ENCODE measurements around the gene MYCBPAP. TPM values are rescaled to one million over a fixed set of nuclear protein-coding genes. Genes with fewer than 3 reads are reported as not detected.

The MYCBPAP gene
- total and polyA plus RNA-seq, 11 donors: 0.29 to 2.4 (median 0.76) TPM; not detected in 1

GRCh38 chr17:50568659-50569058, 60.4 kb downstream of the MYCBPAP start:
- no peak for DNase-seq

DNA sequence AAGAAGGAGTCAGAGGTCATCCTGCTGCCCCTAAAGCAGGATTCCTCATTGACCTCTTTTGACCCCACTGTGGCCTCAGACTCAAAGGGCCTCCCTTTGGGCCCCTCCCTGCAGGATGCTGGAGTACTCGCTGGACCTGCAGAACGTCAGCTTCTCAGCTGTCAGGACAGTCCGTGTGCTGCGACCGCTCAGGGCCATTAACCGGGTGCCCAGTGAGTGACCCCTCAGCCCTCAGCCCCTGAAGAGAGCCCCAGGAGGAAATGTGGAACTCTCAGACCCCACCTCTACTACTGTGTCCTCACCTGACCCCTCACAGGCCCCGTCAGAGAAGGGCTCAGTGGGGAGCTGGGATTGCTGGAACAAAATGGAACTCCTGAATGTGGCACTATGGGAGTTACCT, 61.4 kb downstream of the MYCBPAP start:
- intact Hi-C loops (cut with DNase I): no loop called here
- ATAC-seq (no peak), DNase-seq (no peak)
- Histone ChIP-seq H3K27me3 (peaks cover 0 to 21% (median 6%) of the 10 kb centered on the region in 9 donors), H3K27ac (no peak overlapping the region), H3K36me3 (no peaks in the 10 kb centered on the region), H3K9me3 (no peaks in the 10 kb centered on the region), H3K4me3 (no peak overlapping the region), H3K4me1 (peaks cover 0 to 10% (median 0%) of the 10 kb centered on the region in 12 donors)
- no peak for TF ChIP-seq POLR2A (IDR thresholded peaks at IDR 0.05)
- TF ChIP-seq, protein P1, sequence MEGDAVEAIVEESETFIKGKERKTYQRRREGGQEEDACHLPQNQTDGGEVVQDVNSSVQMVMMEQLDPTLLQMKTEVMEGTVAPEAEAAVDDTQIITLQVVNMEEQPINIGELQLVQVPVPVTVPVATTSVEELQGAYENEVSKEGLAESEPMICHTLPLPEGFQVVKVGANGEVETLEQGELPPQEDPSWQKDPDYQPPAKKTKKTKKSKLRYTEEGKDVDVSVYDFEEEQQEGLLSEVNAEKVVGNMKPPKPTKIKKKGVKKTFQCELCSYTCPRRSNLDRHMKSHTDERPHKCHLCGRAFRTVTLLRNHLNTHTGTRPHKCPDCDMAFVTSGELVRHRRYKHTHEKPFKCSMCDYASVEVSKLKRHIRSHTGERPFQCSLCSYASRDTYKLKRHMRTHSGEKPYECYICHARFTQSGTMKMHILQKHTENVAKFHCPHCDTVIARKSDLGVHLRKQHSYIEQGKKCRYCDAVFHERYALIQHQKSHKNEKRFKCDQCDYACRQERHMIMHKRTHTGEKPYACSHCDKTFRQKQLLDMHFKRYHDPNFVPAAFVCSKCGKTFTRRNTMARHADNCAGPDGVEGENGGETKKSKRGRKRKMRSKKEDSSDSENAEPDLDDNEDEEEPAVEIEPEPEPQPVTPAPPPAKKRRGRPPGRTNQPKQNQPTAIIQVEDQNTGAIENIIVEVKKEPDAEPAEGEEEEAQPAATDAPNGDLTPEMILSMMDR (IDR thresholded peaks at IDR 0.05): no peak
- WGBS, 4 donors: 67 to 88% (median 74%) methylated on average over 6 to 7 of the region's 7 CpGs

More at GRCh38 chr17:50568659-50569058, 60.4 kb downstream of the MYCBPAP start:
- no peaks in the 10 kb centered on the region for H3K9me3 ChIP-seq
- no peak overlapping the region for H3K27ac ChIP-seq
- H3K4me3 ChIP-seq: no peak overlapping the region
- H3K36me3 ChIP-seq: no peaks in the 10 kb centered on the region
- H3K4me1 ChIP-seq: peaks cover 0 to 16% (median 0%) of the 10 kb centered on the region in 12 donors
- intact Hi-C loops (cut with DNase I): no loop called here
- 90 to 97% (median 93%) methylated on average over 8 to 12 of the region's 12 CpGs for WGBS, 4 donors
- H3K27me3 ChIP-seq: peaks cover 0 to 25% (median 8%) of the 10 kb centered on the region in 9 donors
- ATAC-seq: no peak
- TF ChIP-seq, protein P1 (IDR thresholded peaks at IDR 0.05): no peak
- no peak for TF ChIP-seq POLR2A (IDR thresholded peaks at IDR 0.05)

GRCh38 chr17:50570032-50570431, 61.8 kb downstream of the MYCBPAP start:
- Histone ChIP-seq H3K4me3 (no peak overlapping the region), H3K4me1 (peaks cover 0 to 6% (median 0%) of the 10 kb centered on the region in 12 donors), H3K27me3 (peaks cover 0 to 18% (median 5%) of the 10 kb centered on the region in 9 donors), H3K36me3 (no peaks in the 10 kb centered on the region), H3K9me3 (no peaks in the 10 kb centered on the region), H3K27ac (no peak overlapping the region)
- intact Hi-C loops (cut with DNase I): no loop called here
- 86 to 89% (median 87%) methylated on average over 8 of the region's 8 CpGs for WGBS, 4 donors
- TF ChIP-seq, protein P1 (IDR thresholded peaks at IDR 0.05): no peak
- TF ChIP-seq POLR2A (IDR thresholded peaks at IDR 0.05): no peak
- ATAC-seq: no peak
- DNase-seq: no peak

- no peak for ATAC-seq
- no peak overlapping the region for H3K27ac ChIP-seq
- no peak overlapping the region for H3K4me3 ChIP-seq
- DNase-seq: no peak
- H3K36me3 ChIP-seq: no peaks in the 10 kb centered on the region
- 82 to 87% (median 86%) methylated on average over 6 to 7 of the region's 7 CpGs for WGBS, 4 donors
- H3K9me3 ChIP-seq: no peaks in the 10 kb centered on the region
- H3K27me3 ChIP-seq: peaks cover 0 to 13% (median 2%) of the 10 kb centered on the region in 9 donors
- intact Hi-C loops (cut with DNase I): no loop called here
- peaks cover 0 to 1% (median 0%) of the 10 kb centered on the region in 12 donors for H3K4me1 ChIP-seq
- no peak for TF ChIP-seq POLR2A (IDR thresholded peaks at IDR 0.05)
- TF ChIP-seq, protein P1 (IDR thresholded peaks at IDR 0.05): no peak
These were observed 62.3 kb downstream of the MYCBPAP start for GRCh38 chr17:50570528-50570927.
